ENCODE measurements around the gene PARD3. TPM values are rescaled to one million over a fixed set of nuclear protein-coding genes. Genes with fewer than 3 reads are reported as not detected.

Gene PARD3
- polyA plus RNA-seq, 1 donor from 2014 or later = 12.4 TPM

- no peaks in the 10 kb centered on the region for H3K79me2 ChIP-seq (replicated peaks; ENCODE audit: insufficient read depth, low read length)
- H3K27ac ChIP-seq (ENCODE audit: low read length) = peak overlapping the region; percentile 25
- H3K36me3 ChIP-seq (ENCODE audit: insufficient read depth, low read length) = no peaks in the 10 kb centered on the region
- H3K4me2 ChIP-seq (ENCODE audit: low read length) = no peak overlapping the region
- no peaks in the 10 kb centered on the region for H3K27me3 ChIP-seq (ENCODE audit: insufficient read depth, low read depth, low read length)
- no peak overlapping the region for H3K4me3 ChIP-seq (ENCODE audit: low read length)
- no peaks in the 10 kb centered on the region for H3K9me3 ChIP-seq (ENCODE audit: low read length)
- no peak for TF ChIP-seq CTCF (IDR thresholded peaks at IDR 0.05; ENCODE audit: poor library complexity, severe bottlenecking)
- no peak for TF ChIP-seq EZH2 (IDR thresholded peaks at IDR 0.05; ENCODE audit: borderline replicate concordance, insufficient read depth, low read length, poor library complexity, severe bottlenecking)
- no peak for TF ChIP-seq TAF1 (IDR thresholded peaks at IDR 0.05; ENCODE audit: low read depth)
- TF ChIP-seq, protein P1, sequence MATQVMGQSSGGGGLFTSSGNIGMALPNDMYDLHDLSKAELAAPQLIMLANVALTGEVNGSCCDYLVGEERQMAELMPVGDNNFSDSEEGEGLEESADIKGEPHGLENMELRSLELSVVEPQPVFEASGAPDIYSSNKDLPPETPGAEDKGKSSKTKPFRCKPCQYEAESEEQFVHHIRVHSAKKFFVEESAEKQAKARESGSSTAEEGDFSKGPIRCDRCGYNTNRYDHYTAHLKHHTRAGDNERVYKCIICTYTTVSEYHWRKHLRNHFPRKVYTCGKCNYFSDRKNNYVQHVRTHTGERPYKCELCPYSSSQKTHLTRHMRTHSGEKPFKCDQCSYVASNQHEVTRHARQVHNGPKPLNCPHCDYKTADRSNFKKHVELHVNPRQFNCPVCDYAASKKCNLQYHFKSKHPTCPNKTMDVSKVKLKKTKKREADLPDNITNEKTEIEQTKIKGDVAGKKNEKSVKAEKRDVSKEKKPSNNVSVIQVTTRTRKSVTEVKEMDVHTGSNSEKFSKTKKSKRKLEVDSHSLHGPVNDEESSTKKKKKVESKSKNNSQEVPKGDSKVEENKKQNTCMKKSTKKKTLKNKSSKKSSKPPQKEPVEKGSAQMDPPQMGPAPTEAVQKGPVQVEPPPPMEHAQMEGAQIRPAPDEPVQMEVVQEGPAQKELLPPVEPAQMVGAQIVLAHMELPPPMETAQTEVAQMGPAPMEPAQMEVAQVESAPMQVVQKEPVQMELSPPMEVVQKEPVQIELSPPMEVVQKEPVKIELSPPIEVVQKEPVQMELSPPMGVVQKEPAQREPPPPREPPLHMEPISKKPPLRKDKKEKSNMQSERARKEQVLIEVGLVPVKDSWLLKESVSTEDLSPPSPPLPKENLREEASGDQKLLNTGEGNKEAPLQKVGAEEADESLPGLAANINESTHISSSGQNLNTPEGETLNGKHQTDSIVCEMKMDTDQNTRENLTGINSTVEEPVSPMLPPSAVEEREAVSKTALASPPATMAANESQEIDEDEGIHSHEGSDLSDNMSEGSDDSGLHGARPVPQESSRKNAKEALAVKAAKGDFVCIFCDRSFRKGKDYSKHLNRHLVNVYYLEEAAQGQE (IDR thresholded peaks at IDR 0.05; ENCODE audit: borderline replicate concordance) = no peak
- TF ChIP-seq SMC3 (conservative IDR thresholded peaks at IDR 0.05; ENCODE audit: poor library complexity) = no peak
- no peak for TF ChIP-seq POLR2AphosphoS5 (IDR thresholded peaks at IDR 0.05)
- no peak for TF ChIP-seq MXI1 (conservative IDR thresholded peaks at IDR 0.05; ENCODE audit: poor library complexity, severe bottlenecking)
- no peak for TF ChIP-seq RAD21 (conservative IDR thresholded peaks at IDR 0.05)
- no peak for TF ChIP-seq EP300 (conservative IDR thresholded peaks at IDR 0.05; ENCODE audit: poor library complexity, severe bottlenecking)
- no peaks in the 10 kb centered on the region for H3K9me2 ChIP-seq (ENCODE audit: insufficient read depth, low read length)
- H3K9ac ChIP-seq (ENCODE audit: low read length) = no peak overlapping the region
- no peaks in the 10 kb centered on the region for H3F3A ChIP-seq (ENCODE audit: insufficient read depth, low read length, poor library complexity, severe bottlenecking)
- H4K20me1 ChIP-seq (ENCODE audit: insufficient read depth) = no peaks in the 10 kb centered on the region
- no peak overlapping the region for H2AFZ ChIP-seq (ENCODE audit: low read depth, low read length)
Observed at GRCh38 chr10:34299105-34299611, 515.9 kb downstream of the PARD3 start.

DNA sequence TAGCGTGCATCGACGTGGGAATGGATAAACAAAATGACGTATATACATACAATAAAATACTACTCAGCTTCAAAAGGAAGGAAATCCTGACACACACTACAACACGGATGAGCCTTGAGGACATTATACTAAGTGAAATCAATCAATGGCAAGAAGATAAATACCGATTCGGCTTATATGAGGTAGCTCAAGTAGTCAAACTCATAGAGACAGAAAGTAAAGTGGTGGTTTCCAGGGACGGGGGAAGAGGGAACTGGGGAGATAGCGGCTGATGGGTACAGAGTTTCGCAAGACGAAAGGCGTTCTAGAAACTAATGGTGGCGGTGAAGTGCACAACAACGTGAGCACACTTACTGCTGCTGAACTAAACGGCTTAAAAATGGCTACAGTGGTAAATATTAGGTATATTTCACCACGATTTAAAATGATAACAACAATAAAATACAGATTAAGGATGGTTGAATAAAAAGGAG is 516.7 kb downstream of the PARD3 start:
- TF ChIP-seq RAD21 (conservative IDR thresholded peaks at IDR 0.05) = no peak
- TF ChIP-seq POLR2AphosphoS5 (IDR thresholded peaks at IDR 0.05) = peak; percentile 34
- no peaks in the 10 kb centered on the region for H3K9me3 ChIP-seq (ENCODE audit: low read length)
- H3K79me2 ChIP-seq (replicated peaks; ENCODE audit: insufficient read depth, low read length) = no peaks in the 10 kb centered on the region
- H4K20me1 ChIP-seq (ENCODE audit: insufficient read depth) = no peaks in the 10 kb centered on the region
- no peaks in the 10 kb centered on the region for H3K36me3 ChIP-seq (ENCODE audit: insufficient read depth, low read length)
- no peak overlapping the region for H2AFZ ChIP-seq (ENCODE audit: low read depth, low read length)
- no peak overlapping the region for H3K4me3 ChIP-seq (ENCODE audit: low read length)
- no peaks in the 10 kb centered on the region for H3K27me3 ChIP-seq (ENCODE audit: insufficient read depth, low read depth, low read length)
- H3F3A ChIP-seq (ENCODE audit: insufficient read depth, low read length, poor library complexity, severe bottlenecking) = no peaks in the 10 kb centered on the region
- H3K9ac ChIP-seq (ENCODE audit: low read length) = no peak overlapping the region
- no peak overlapping the region for H3K27ac ChIP-seq (ENCODE audit: low read length)
- H3K4me2 ChIP-seq (ENCODE audit: low read length) = no peak overlapping the region
- no peaks in the 10 kb centered on the region for H3K9me2 ChIP-seq (ENCODE audit: insufficient read depth, low read length)
